ENCODE results near the gene TTC12.

DNA sequence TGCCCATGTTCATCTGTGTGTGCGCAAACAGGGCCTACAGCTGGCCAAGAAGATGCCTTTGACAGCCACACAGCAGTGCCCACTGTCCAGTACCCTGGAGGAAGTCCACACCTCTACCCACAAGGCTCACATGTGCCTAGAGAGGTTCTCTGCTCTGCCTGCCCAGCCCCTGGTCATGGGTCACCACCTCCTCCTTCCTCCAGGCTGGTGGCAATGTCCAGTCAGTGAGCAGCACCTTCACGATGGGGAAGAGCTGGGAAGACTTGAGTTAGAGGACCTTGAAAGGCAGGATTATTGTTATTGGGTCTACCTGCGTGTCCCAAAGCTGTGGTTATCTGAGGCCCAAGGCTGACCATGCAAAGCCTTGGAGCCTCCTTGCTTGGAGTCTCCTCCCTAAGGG, 28.4 kb upstream of the TTC12 start:
- TF ChIP-seq, protein P1, sequence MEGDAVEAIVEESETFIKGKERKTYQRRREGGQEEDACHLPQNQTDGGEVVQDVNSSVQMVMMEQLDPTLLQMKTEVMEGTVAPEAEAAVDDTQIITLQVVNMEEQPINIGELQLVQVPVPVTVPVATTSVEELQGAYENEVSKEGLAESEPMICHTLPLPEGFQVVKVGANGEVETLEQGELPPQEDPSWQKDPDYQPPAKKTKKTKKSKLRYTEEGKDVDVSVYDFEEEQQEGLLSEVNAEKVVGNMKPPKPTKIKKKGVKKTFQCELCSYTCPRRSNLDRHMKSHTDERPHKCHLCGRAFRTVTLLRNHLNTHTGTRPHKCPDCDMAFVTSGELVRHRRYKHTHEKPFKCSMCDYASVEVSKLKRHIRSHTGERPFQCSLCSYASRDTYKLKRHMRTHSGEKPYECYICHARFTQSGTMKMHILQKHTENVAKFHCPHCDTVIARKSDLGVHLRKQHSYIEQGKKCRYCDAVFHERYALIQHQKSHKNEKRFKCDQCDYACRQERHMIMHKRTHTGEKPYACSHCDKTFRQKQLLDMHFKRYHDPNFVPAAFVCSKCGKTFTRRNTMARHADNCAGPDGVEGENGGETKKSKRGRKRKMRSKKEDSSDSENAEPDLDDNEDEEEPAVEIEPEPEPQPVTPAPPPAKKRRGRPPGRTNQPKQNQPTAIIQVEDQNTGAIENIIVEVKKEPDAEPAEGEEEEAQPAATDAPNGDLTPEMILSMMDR (conservative IDR thresholded peaks at IDR 0.05; ENCODE audit: low read depth, low read length) = no peak
- TF ChIP-seq FOS (IDR thresholded peaks at IDR 0.05; ENCODE audit: low read depth, low read length) (no peak), RFX5 (IDR thresholded peaks at IDR 0.05; ENCODE audit: low read depth, low read length) (no peak)

All from IMR-90 (cell line).